ENCODE results near the gene KRT71.
"Not testable (repeated sequence)": the region's sequence is repeated elsewhere in the genome, so short reads cannot be mapped to it uniquely, and the experiment has no call there.

The KRT71 gene

DNA sequence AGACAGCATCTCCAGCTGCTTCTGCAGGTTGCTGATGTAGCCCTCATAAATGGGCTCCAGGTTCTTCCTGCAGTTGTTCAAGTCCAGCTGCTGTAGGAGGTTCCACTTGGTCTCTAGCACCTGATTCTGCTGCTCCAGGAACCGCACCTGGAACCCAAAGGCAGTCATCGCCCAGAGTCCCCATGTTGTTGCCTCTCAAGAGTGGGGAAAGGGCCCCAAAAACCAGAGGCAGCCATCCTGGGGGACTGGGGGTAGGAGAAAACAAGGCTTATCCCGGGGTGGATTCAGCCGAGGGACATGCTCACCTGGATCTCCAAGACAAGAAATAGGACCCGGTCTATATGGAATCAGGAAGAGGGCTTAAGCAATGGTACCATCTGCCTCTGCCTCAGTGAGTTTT is 46.0 kb upstream of the KRT71 start:
- TF ChIP-seq, protein P1, sequence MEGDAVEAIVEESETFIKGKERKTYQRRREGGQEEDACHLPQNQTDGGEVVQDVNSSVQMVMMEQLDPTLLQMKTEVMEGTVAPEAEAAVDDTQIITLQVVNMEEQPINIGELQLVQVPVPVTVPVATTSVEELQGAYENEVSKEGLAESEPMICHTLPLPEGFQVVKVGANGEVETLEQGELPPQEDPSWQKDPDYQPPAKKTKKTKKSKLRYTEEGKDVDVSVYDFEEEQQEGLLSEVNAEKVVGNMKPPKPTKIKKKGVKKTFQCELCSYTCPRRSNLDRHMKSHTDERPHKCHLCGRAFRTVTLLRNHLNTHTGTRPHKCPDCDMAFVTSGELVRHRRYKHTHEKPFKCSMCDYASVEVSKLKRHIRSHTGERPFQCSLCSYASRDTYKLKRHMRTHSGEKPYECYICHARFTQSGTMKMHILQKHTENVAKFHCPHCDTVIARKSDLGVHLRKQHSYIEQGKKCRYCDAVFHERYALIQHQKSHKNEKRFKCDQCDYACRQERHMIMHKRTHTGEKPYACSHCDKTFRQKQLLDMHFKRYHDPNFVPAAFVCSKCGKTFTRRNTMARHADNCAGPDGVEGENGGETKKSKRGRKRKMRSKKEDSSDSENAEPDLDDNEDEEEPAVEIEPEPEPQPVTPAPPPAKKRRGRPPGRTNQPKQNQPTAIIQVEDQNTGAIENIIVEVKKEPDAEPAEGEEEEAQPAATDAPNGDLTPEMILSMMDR (conservative IDR thresholded peaks at IDR 0.05; ENCODE audit: low read depth): no peak
- no peak for DNase-seq (ENCODE audit: low spot score)
- POLR2A ChIA-PET (ENCODE audit: low non-redundant PET): no interaction called here
- CTCF ChIA-PET: interaction anchor here (0.6 to 0.8 kb wide), 2 partner anchors 177 to 281 kb away, joined by 4 to 6 read pairs; no protein-coding TSS in a partner anchor
- H3K27ac ChIP-seq: no peak overlapping the region

DNA sequence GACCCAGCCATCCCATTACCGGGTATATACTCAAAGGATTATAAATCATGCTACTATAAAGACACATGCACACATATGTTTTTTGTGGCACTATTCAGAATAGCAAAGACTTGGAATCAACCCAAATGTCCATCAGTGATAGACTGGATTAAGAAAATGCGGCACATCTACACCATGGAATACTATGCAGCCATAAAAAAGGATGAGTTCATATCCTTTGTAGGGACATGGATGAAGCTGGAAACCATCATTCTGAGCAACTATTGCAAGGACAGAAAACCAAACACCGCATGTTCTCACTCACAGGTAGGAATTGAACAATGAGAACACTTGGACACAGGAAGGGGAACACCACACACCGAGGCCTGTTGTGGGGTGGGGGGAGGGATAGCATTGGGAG is 41.3 kb upstream of the KRT71 start:
- DNase-seq (ENCODE audit: low spot score); CTCF ChIA-PET; H3K27ac ChIP-seq; POLR2A ChIA-PET (ENCODE audit: low non-redundant PET): not testable (repeated sequence)

DNA sequence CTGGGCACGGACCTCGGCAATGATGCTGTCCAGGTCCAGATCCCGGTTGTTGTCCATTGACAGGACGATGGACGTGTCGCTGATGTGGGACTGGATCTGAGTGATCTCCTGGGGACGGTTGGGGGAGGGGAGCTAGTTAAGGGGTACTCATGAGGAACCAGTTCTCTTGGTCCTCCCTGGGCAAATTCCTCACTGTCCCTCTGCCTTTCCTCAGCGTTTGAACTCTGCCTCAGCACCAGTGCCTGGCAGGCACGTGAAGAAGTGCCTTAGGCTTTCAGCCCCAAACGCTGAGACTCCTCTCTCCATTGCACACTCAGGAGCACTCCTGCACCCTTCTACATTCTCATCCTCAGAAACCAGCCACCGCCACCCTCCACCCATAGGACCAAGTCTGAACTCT is 38.6 kb upstream of the KRT71 start:
- ChIA-PET POLR2A (ENCODE audit: low non-redundant PET) (no interaction called here), CTCF (no interaction called here)
- TF ChIP-seq, protein P1 (conservative IDR thresholded peaks at IDR 0.05; ENCODE audit: low read depth): no peak
- no peak overlapping the region for H3K27ac ChIP-seq
- DNase-seq (ENCODE audit: low spot score): no peak

DNA sequence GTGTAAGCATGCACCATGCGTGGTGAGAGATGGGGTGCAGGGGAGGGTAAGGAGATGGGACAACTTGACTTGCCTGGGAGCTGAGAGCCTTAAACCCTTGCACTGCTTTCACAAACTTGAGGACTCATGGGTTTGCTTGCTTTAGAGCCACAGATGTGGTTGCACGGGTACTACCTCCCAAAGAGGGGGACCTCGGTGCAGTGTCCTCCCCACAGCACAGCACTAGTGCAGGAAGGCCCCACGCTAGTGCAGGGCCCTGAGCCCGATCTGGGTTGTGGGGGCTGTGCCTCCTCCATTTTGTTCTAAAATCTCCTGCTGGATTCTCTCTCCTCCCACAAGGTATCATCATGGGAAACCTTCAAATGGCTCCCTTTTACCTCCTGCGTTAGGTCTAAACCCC is 37.1 kb upstream of the KRT71 start:
- no peak for DNase-seq (ENCODE audit: low spot score)
- ChIA-PET POLR2A (ENCODE audit: low non-redundant PET) (no interaction called here), CTCF (interaction anchor here (1.1 kb wide), 1 partner anchor 275 kb away, joined by 7 read pairs; no protein-coding TSS in a partner anchor)
- H3K27ac ChIP-seq: no peak overlapping the region
- TF ChIP-seq, protein P1 (conservative IDR thresholded peaks at IDR 0.05; ENCODE audit: low read depth): no peak

DNA sequence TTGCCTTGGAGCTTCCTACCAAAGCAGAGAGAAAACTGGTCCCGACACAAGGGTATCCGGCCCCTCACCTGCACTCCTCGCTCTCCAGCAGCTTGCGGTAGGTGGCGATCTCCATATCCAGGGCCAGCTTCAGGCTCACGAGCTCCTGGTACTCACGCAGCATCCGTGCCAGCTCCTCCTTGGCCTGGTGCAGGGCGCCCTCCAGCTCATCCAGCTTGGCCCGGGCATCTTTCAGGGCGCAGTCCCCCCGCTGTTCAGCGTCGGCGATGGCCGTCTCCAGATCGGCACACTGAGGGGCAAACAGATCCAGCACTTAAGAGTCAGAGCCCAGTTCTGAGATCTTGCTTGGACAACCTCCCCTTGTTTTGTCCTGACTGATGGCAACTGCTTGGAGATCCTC is 34.6 kb upstream of the KRT71 start:
- no peak overlapping the region for H3K27ac ChIP-seq
- DNase-seq (ENCODE audit: low spot score): no peak
- TF ChIP-seq, protein P1 (conservative IDR thresholded peaks at IDR 0.05; ENCODE audit: low read depth): no peak
- ChIA-PET POLR2A (ENCODE audit: low non-redundant PET) (no interaction called here), CTCF (interaction anchor here (0.6 kb wide), 1 partner anchor 430 kb away, joined by 3 read pairs; no protein-coding TSS in a partner anchor)

DNA sequence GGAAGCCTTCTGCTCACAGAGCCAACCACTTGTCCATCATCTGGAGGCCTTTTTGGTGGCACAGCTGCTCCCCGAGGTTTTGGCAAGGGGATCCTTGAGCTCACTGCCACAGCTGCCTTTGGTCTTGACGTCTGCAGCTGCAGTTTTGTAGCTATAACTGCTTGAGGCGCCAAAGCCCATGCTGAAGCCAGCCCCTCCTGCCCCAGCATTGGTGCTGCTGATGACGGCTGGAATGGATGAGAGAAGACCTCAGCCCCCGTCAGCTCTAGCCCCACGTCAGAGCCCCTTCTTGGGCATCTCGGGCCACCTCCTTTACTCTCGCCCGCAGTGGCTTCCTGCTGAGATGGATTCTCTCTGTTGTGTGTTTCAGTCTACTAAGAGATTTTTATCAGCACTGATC is 33.0 kb upstream of the KRT71 start:
- ChIA-PET CTCF (interaction anchor here (2.5 kb wide), 1 partner anchor 294 kb away, joined by 12 read pairs; no protein-coding TSS in a partner anchor), POLR2A (ENCODE audit: low non-redundant PET) (no interaction called here)
- DNase-seq (ENCODE audit: low spot score): no peak
- no peak overlapping the region for H3K27ac ChIP-seq
- TF ChIP-seq, protein P1 (conservative IDR thresholded peaks at IDR 0.05; ENCODE audit: low read depth): no peak

DNA sequence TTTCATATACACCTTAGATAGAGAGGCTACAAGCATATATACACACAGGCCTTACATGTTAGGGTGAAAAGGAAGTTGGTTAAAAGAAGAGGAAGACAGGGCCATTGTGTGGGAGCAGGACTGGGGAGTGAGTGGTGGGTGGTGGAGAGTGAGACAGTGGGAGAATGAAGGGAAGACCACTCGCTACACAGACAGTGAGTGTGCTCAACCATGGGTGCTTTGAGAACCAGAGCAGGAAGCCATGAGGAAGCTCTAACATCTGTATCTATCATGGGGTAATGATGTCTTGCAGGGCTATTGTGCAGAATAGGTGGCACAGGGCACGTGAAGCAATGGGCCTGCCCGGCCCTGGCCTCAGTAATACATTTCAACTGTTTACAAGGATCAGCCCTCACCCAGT is 32.1 kb upstream of the KRT71 start:
- ChIA-PET POLR2A (ENCODE audit: low non-redundant PET) (no interaction called here), CTCF (interaction anchor here (2.5 kb wide), 1 partner anchor 294 kb away, joined by 12 read pairs; no protein-coding TSS in a partner anchor)
- TF ChIP-seq, protein P1 (conservative IDR thresholded peaks at IDR 0.05; ENCODE audit: low read depth): no peak
- DNase-seq (ENCODE audit: low spot score): no peak
- H3K27ac ChIP-seq: no peak overlapping the region
